Measurements from ENCODE around the gene PRKCA.

The PRKCA gene

GRCh38 chr17:66432996-66433551 is 130.7 kb downstream of the PRKCA start:
- Histone ChIP-seq H3K4me1 (ENCODE audit: control insufficient read depth in 1 of 2, insufficient read depth in 1 of 2, low read depth in 1 of 2, low read length in 1 of 2) (peaks cover 2 to 10% of the 10 kb centered on the region in 2 experiments), H3K27ac (no peak overlapping the region), H3K36me3 (no peaks in the 10 kb centered on the region), H3K9me3 (no peaks in the 10 kb centered on the region), H3K4me3 (ENCODE audit: low read depth in 1 of 2, low read length in 1 of 2) (no peak overlapping the region), H3K27me3 (no peaks in the 10 kb centered on the region)
- TF ChIP-seq, protein P1, sequence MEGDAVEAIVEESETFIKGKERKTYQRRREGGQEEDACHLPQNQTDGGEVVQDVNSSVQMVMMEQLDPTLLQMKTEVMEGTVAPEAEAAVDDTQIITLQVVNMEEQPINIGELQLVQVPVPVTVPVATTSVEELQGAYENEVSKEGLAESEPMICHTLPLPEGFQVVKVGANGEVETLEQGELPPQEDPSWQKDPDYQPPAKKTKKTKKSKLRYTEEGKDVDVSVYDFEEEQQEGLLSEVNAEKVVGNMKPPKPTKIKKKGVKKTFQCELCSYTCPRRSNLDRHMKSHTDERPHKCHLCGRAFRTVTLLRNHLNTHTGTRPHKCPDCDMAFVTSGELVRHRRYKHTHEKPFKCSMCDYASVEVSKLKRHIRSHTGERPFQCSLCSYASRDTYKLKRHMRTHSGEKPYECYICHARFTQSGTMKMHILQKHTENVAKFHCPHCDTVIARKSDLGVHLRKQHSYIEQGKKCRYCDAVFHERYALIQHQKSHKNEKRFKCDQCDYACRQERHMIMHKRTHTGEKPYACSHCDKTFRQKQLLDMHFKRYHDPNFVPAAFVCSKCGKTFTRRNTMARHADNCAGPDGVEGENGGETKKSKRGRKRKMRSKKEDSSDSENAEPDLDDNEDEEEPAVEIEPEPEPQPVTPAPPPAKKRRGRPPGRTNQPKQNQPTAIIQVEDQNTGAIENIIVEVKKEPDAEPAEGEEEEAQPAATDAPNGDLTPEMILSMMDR (IDR thresholded peaks at IDR 0.05) = no peak

GRCh38 chr17:66435182-66435581 is 132.8 kb downstream of the PRKCA start:
- TF ChIP-seq, protein P1 (IDR thresholded peaks at IDR 0.05) = no peak
- no peaks in the 10 kb centered on the region for H3K9me3 ChIP-seq
- no peaks in the 10 kb centered on the region for H3K27me3 ChIP-seq
- H3K36me3 ChIP-seq = no peaks in the 10 kb centered on the region
- H3K4me3 ChIP-seq (ENCODE audit: low read depth in 1 of 2, low read length in 1 of 2) = no peak overlapping the region
- H3K4me1 ChIP-seq (ENCODE audit: control insufficient read depth in 1 of 2, insufficient read depth in 1 of 2, low read depth in 1 of 2, low read length in 1 of 2) = peaks cover 0 to 5% of the 10 kb centered on the region in 2 experiments
- H3K27ac ChIP-seq = no peak overlapping the region

DNA sequence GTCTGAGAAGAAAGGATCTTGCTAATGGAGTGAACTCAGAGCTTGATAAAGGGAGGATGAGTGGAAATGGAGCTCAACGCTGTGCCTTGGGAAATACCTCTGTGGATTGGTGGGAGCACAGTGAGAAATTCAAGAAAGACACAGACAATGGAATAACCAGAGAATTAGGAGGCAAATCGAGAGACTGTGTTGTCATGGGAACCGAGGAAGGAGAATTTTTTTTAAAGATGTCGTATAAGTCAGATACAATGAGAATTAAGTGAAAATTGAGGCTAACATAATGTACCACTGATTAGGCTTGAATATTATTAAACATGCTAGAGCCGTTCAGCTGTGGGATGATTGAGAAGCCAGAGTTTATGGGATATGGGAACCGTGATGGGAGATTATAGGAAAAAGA is 134.2 kb downstream of the PRKCA start:
- no peaks in the 10 kb centered on the region for H3K9me3 ChIP-seq
- TF ChIP-seq, protein P1 (IDR thresholded peaks at IDR 0.05) = no peak
- H3K27ac ChIP-seq = no peak overlapping the region
- H3K27me3 ChIP-seq = no peaks in the 10 kb centered on the region
- H3K4me3 ChIP-seq (ENCODE audit: low read depth in 1 of 2, low read length in 1 of 2) = no peak overlapping the region
- no peaks in the 10 kb centered on the region for H3K36me3 ChIP-seq
- peaks cover under 1 to 3% of the 10 kb centered on the region in 2 experiments for H3K4me1 ChIP-seq (ENCODE audit: control insufficient read depth in 1 of 2, insufficient read depth in 1 of 2, low read depth in 1 of 2, low read length in 1 of 2)

DNA sequence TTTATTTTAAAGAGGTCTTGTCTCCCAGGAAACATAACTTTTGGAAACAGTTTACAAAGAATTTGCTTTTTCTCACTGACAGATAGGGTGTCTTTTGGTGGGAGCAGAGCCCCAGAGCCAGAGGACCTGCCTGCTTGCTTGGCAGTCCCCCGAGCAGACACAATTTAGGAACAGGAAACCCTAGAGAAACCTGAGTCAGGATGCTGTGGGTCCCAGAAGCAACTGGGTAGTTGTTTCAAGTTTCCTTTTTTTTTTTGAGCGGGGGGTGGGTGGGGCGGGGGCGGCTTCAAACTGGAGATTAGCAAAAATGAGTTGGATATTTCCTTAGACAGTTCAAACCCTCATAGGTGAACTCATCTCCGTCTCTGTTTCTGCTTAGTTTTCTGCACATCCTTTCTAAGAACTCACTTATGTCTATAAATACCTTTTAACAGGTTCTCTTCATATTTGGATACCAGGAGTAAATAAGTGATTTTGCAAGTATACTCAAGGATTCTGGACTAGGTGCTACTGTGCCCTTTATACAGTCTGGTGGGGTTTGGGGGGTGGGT is 135.1 kb downstream of the PRKCA start:
- TF ChIP-seq, protein P1 (IDR thresholded peaks at IDR 0.05) = no peak
- H3K9me3 ChIP-seq = no peaks in the 10 kb centered on the region
- no peaks in the 10 kb centered on the region for H3K27me3 ChIP-seq
- no peak overlapping the region for H3K4me3 ChIP-seq (ENCODE audit: low read depth in 1 of 2, low read length in 1 of 2)
- peaks cover 0 to 3% of the 10 kb centered on the region in 2 experiments for H3K4me1 ChIP-seq (ENCODE audit: control insufficient read depth in 1 of 2, insufficient read depth in 1 of 2, low read depth in 1 of 2, low read length in 1 of 2)
- no peak overlapping the region for H3K27ac ChIP-seq
- H3K36me3 ChIP-seq = no peaks in the 10 kb centered on the region

DNA sequence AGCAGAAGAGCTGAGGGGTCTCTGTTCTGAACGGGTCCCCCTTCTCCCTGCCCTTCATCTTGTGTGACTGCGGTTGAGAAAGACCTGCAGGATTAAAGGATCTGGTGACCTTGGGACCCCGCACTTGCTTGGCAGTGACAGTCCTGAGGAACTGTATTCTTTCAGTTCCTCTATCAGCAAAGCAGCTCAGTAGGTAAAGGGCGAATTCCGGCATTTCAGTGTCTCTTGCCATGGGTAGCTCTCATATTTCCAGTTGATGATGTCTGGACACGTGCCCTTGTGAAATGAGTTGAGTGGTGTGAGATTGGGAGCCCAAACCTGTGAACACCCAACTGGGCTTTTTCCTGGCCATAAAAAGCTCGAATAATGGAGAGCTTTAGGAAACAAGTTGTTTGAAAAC is 135.7 kb downstream of the PRKCA start:
- Histone ChIP-seq H3K36me3 (no peaks in the 10 kb centered on the region), H3K27me3 (no peaks in the 10 kb centered on the region), H3K27ac (no peak overlapping the region), H3K4me1 (ENCODE audit: control insufficient read depth in 1 of 2, insufficient read depth in 1 of 2, low read depth in 1 of 2, low read length in 1 of 2) (peaks cover 0 to 3% of the 10 kb centered on the region in 2 experiments), H3K4me3 (ENCODE audit: low read depth in 1 of 2, low read length in 1 of 2) (no peak overlapping the region), H3K9me3 (no peaks in the 10 kb centered on the region)
- TF ChIP-seq, protein P1 (IDR thresholded peaks at IDR 0.05) = no peak

All from neutrophil (primary cell).